Inflammatory macrophage treated with lipopolysaccharide for 4 hours (primary cell): ENCODE results near the gene SLC32A1.

Experiments used
- DNase-seq: peaks from one replicate; pipeline ENCODE4 v3.0.0-alpha.2; 2020

SLC32A1 gene

GRCh38 chr20:38723848-38724625, at the start of gene SLC32A1:
TSS of gene SLC32A1 (plus strand) at chr20:38724486. CDS start at chr20:38724725, 239 bp downstream.
- DNase-seq = no peak

GRCh38 chr20:38674765-38675133, 49.5 kb upstream of the SLC32A1 start:
- DNase-seq = no peak

GRCh38 chr20:38676576-38676975, 47.7 kb upstream of the SLC32A1 start:
- DNase-seq = no peak

- DNase-seq = peak; percentile 7
Measured at GRCh38 chr20:38680500-38681306, 43.6 kb upstream of the SLC32A1 start.

- no peak for DNase-seq
Measured at GRCh38 chr20:38685271-38685670, 39.0 kb upstream of the SLC32A1 start.

GRCh38 chr20:38685853-38686473, 38.3 kb upstream of the SLC32A1 start:
- peak; percentile 13 for DNase-seq

GRCh38 chr20:38692436-38693411, 31.6 kb upstream of the SLC32A1 start:
- peak; percentile 34 for DNase-seq

GRCh38 chr20:38697306-38697705, 27.0 kb upstream of the SLC32A1 start:
- no peak for DNase-seq

GRCh38 chr20:38698541-38698940, 25.7 kb upstream of the SLC32A1 start:
- no peak for DNase-seq

GRCh38 chr20:38700141-38700540, 24.1 kb upstream of the SLC32A1 start:
- DNase-seq = no peak

- no peak for DNase-seq
Measured at GRCh38 chr20:38700926-38701325, 23.4 kb upstream of the SLC32A1 start.

- no peak for DNase-seq
Measured at GRCh38 chr20:38703526-38703925, 20.8 kb upstream of the SLC32A1 start.

- no peak for DNase-seq
Measured at GRCh38 chr20:38704136-38704535, 20.1 kb upstream of the SLC32A1 start.

GRCh38 chr20:38706509-38706908, 17.8 kb upstream of the SLC32A1 start:
- no peak for DNase-seq

GRCh38 chr20:38714308-38714707, 10.0 kb upstream of the SLC32A1 start:
- no peak for DNase-seq

- DNase-seq = no peak
Measured at GRCh38 chr20:38715646-38716045, 8.6 kb upstream of the SLC32A1 start.

GRCh38 chr20:38722683-38723016, 1.6 kb upstream of the SLC32A1 start:
- DNase-seq = no peak

- DNase-seq = no peak
Measured at GRCh38 chr20:38723017-38723847, 1.1 kb upstream of the SLC32A1 start.

GRCh38 chr20:38724626-38725147, 401 bp downstream of the SLC32A1 start:
- DNase-seq = no peak

GRCh38 chr20:38725148-38725901, 1.0 kb downstream of the SLC32A1 start:
- no peak for DNase-seq
